HTERT RPE-1 (cell line): Measurements from ENCODE around the gene SPIB.
"Not testable (repeated sequence)": the region's sequence is repeated elsewhere in the genome, so short reads cannot be mapped to it uniquely, and the experiment has no call there.

Source experiments
- in situ Hi-C: fragments of 300-500 bp; cut with MboI; formaldehyde crosslinking; loops from 4 replicates; pipeline ENCODE4 v1.14.3; 2020; ENCODE audit warnings: low sequenced_read_pairs

Gene SPIB

GRCh38 chr19:50435221-50435620 lies 16.5 kb downstream of the SPIB start:
- in situ Hi-C loops: no loop called here

GRCh38 chr19:50435627-50436026 lies 16.9 kb downstream of the SPIB start:
- in situ Hi-C loops: no loop called here

- in situ Hi-C loops: no loop called here
These were observed 19.2 kb downstream of the SPIB start for GRCh38 chr19:50437862-50438449.

GRCh38 chr19:50439130-50439529 lies 20.4 kb downstream of the SPIB start:
- in situ Hi-C loops: not testable (repeated sequence)

- in situ Hi-C loops: no loop called here
These were observed 25.3 kb downstream of the SPIB start for GRCh38 chr19:50444059-50444458.

GRCh38 chr19:50447053-50447452 lies 28.3 kb downstream of the SPIB start:
- in situ Hi-C loops: no loop called here

- in situ Hi-C loops: no loop called here
These were observed 29.0 kb downstream of the SPIB start for GRCh38 chr19:50447750-50448149.

GRCh38 chr19:50449236-50449899 lies 30.6 kb downstream of the SPIB start:
- in situ Hi-C loops: no loop called here

- in situ Hi-C loops: no loop called here
These were observed 31.9 kb downstream of the SPIB start for GRCh38 chr19:50450369-50451222.

GRCh38 chr19:50451223-50451534 lies 32.4 kb downstream of the SPIB start:
- in situ Hi-C loops: no loop called here

GRCh38 chr19:50453243-50453642 lies 34.5 kb downstream of the SPIB start:
- in situ Hi-C loops: no loop called here

- in situ Hi-C loops: no loop called here
These were observed 37.3 kb downstream of the SPIB start for GRCh38 chr19:50455992-50456391.

- in situ Hi-C loops: no loop called here
These were observed 38.6 kb downstream of the SPIB start for GRCh38 chr19:50457300-50457699.

- in situ Hi-C loops: no loop called here
These were observed 39.8 kb downstream of the SPIB start for GRCh38 chr19:50458396-50459066.

GRCh38 chr19:50459067-50459456 lies 40.3 kb downstream of the SPIB start:
- in situ Hi-C loops: no loop called here

GRCh38 chr19:50459638-50460037 lies 40.9 kb downstream of the SPIB start:
- in situ Hi-C loops: no loop called here

- in situ Hi-C loops: no loop called here
These were observed 41.5 kb downstream of the SPIB start for GRCh38 chr19:50460161-50460765.

- in situ Hi-C loops: no loop called here
These were observed 42.5 kb downstream of the SPIB start for GRCh38 chr19:50461066-50461875.

- in situ Hi-C loops: no loop called here
These were observed 44.2 kb downstream of the SPIB start for GRCh38 chr19:50462970-50463369.

GRCh38 chr19:50464348-50464747 lies 45.6 kb downstream of the SPIB start:
- in situ Hi-C loops: no loop called here
